ENCODE measurements around the gene ART3. TPM values are rescaled to one million over a fixed set of nuclear protein-coding genes. Genes with fewer than 3 reads are reported as not detected.

ART3 gene
- total RNA-seq, 1 experiment from 2014 or later: not detected

DNA sequence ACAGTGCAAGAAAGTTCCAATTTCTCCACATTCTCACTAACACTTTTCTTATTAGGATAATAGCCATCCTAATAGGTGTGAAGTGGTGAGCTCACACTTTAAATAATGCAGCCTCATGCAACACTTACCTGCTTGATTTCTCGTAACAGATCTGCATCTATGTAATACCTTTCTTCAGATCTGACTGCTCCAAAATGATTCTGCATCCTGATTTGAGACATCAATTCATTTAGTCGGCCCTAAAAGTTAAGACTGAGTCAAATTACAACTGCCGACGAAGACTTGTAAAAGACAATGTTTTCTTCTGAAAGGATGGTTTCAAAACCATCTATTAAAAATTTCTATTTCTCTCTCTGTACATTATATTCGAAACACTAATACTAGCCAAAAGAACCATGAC is 43.0 kb downstream of the ART3 start:
- CTCF ChIA-PET: no interaction called here
- no peaks in the 10 kb centered on the region for H3K4me1 ChIP-seq (ENCODE audit: control insufficient read depth, insufficient read depth, low read length)
- in situ Hi-C loops (cut with HindIII; ENCODE audit: low pct_unique_long_range_greater_than_20kb, low sequenced_read_pairs): no loop called here
- intact Hi-C loops (cut with micrococcal nuclease; ENCODE audit: unreplicated experiment): no loop called here
- no TSS peak for BruUV-seq (replicated peaks)
- TF ChIP-seq, protein P1, sequence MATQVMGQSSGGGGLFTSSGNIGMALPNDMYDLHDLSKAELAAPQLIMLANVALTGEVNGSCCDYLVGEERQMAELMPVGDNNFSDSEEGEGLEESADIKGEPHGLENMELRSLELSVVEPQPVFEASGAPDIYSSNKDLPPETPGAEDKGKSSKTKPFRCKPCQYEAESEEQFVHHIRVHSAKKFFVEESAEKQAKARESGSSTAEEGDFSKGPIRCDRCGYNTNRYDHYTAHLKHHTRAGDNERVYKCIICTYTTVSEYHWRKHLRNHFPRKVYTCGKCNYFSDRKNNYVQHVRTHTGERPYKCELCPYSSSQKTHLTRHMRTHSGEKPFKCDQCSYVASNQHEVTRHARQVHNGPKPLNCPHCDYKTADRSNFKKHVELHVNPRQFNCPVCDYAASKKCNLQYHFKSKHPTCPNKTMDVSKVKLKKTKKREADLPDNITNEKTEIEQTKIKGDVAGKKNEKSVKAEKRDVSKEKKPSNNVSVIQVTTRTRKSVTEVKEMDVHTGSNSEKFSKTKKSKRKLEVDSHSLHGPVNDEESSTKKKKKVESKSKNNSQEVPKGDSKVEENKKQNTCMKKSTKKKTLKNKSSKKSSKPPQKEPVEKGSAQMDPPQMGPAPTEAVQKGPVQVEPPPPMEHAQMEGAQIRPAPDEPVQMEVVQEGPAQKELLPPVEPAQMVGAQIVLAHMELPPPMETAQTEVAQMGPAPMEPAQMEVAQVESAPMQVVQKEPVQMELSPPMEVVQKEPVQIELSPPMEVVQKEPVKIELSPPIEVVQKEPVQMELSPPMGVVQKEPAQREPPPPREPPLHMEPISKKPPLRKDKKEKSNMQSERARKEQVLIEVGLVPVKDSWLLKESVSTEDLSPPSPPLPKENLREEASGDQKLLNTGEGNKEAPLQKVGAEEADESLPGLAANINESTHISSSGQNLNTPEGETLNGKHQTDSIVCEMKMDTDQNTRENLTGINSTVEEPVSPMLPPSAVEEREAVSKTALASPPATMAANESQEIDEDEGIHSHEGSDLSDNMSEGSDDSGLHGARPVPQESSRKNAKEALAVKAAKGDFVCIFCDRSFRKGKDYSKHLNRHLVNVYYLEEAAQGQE (IDR thresholded peaks at IDR 0.05; ENCODE audit: insufficient read depth in 1 of 2, low read depth in 2 of 2, low read length in 1 of 2): no peak
- TF ChIP-seq TCF7L2 (IDR thresholded peaks at IDR 0.05; ENCODE audit: low read depth, low read length): no peak
- TF ChIP-seq, protein P2, sequence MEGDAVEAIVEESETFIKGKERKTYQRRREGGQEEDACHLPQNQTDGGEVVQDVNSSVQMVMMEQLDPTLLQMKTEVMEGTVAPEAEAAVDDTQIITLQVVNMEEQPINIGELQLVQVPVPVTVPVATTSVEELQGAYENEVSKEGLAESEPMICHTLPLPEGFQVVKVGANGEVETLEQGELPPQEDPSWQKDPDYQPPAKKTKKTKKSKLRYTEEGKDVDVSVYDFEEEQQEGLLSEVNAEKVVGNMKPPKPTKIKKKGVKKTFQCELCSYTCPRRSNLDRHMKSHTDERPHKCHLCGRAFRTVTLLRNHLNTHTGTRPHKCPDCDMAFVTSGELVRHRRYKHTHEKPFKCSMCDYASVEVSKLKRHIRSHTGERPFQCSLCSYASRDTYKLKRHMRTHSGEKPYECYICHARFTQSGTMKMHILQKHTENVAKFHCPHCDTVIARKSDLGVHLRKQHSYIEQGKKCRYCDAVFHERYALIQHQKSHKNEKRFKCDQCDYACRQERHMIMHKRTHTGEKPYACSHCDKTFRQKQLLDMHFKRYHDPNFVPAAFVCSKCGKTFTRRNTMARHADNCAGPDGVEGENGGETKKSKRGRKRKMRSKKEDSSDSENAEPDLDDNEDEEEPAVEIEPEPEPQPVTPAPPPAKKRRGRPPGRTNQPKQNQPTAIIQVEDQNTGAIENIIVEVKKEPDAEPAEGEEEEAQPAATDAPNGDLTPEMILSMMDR (IDR thresholded peaks at IDR 0.05): no peak
- no peak for TF ChIP-seq POLR2AphosphoS5 (IDR thresholded peaks at IDR 0.05; ENCODE audit: low read depth, low read length)
- TF ChIP-seq SIN3A (IDR thresholded peaks at IDR 0.05; ENCODE audit: borderline replicate concordance, insufficient read depth, low read depth, low read length): no peak
- H3K27ac ChIP-seq (ENCODE audit: low read length): no peak overlapping the region
- peaks cover 13% of the 10 kb centered on the region for H3K36me3 ChIP-seq (ENCODE audit: control insufficient read depth, insufficient read depth, low read length)
- H3K4me3 ChIP-seq (ENCODE audit: low read depth in 2 of 2, low read length in 2 of 2): no peak overlapping the region
- no peaks in the 10 kb centered on the region for H3K9me3 ChIP-seq (ENCODE audit: control insufficient read depth, insufficient read depth, low read depth, low read length)
- POLR2A ChIA-PET: no interaction called here
- no peak for DNase-seq (ENCODE audit: low read depth, low spot score)
- H3K27me3 ChIP-seq (ENCODE audit: control insufficient read depth, insufficient read depth, low read length): no peaks in the 10 kb centered on the region
- no peak for ATAC-seq

DNA sequence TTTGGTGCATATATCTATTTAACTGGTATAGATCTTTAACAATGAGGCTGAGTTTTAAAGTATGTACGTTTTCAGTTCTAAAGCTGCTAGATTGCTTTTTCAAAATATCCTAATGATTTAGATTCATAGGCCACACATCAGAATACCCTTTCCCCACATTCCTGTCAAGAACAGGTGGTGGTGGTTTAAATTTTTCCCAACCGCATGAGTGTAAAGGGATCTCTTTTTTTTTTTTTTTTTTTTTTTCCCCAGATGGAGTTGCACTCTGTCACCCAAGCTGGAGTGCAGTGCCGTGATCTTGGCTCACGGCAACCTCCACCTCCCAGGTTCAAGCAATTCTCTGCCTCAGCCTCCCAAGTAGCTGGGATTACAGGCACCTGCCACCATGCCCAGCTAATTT is 45.7 kb downstream of the ART3 start:
- ChIA-PET POLR2A (no interaction called here), CTCF (no interaction called here)
- no peak overlapping the region for H3K4me3 ChIP-seq (ENCODE audit: low read depth in 2 of 2, low read length in 2 of 2)
- ATAC-seq (no peak), DNase-seq (ENCODE audit: low read depth, low spot score) (no peak)
- TF ChIP-seq, protein P1 (IDR thresholded peaks at IDR 0.05; ENCODE audit: insufficient read depth in 1 of 2, low read depth in 2 of 2, low read length in 1 of 2): no peak
- no peak for TF ChIP-seq SIN3A (IDR thresholded peaks at IDR 0.05; ENCODE audit: borderline replicate concordance, insufficient read depth, low read depth, low read length)
- TF ChIP-seq, protein P2 (IDR thresholded peaks at IDR 0.05): no peak
- no peak for TF ChIP-seq POLR2AphosphoS5 (IDR thresholded peaks at IDR 0.05; ENCODE audit: low read depth, low read length)
- no peak for TF ChIP-seq TCF7L2 (IDR thresholded peaks at IDR 0.05; ENCODE audit: low read depth, low read length)
- H3K27me3 ChIP-seq (ENCODE audit: control insufficient read depth, insufficient read depth, low read length): no peaks in the 10 kb centered on the region
- no peaks in the 10 kb centered on the region for H3K4me1 ChIP-seq (ENCODE audit: control insufficient read depth, insufficient read depth, low read length)
- peaks cover 18% of the 10 kb centered on the region for H3K36me3 ChIP-seq (ENCODE audit: control insufficient read depth, insufficient read depth, low read length)
- intact Hi-C loops (cut with micrococcal nuclease; ENCODE audit: unreplicated experiment) (no loop called here), in situ Hi-C loops (cut with HindIII; ENCODE audit: low pct_unique_long_range_greater_than_20kb, low sequenced_read_pairs) (no loop called here)
- no TSS peak for BruUV-seq (replicated peaks)
- H3K27ac ChIP-seq (ENCODE audit: low read length): no peak overlapping the region
- H3K9me3 ChIP-seq (ENCODE audit: control insufficient read depth, insufficient read depth, low read depth, low read length): no peaks in the 10 kb centered on the region

Measured in Panc1 (cell line).